Glutamatergic neuron (in vitro differentiated cells): ENCODE results near the gene DIABLO. TPM values are rescaled to one million over a fixed set of nuclear protein-coding genes. Genes with fewer than 3 reads are reported as not detected.
"Not testable (repeated sequence)": the region's sequence is repeated elsewhere in the genome, so short reads cannot be mapped to it uniquely, and the experiment has no call there.

Experiments used
- DNase-seq: peaks from one replicate; pipeline ENCODE4 v3.0.0; 2022
- H3K27ac Mint-ChIP-seq: one replicate; pipeline ENCODE4 v1.8.0; 2020; ENCODE audit warnings: mild to moderate bottlenecking, mixed read lengths, inconsistent platforms; ENCODE audit not compliant: unreplicated experiment
- H3K27me3 Mint-ChIP-seq: one replicate; pipeline ENCODE4 v1.8.0; 2020; ENCODE audit warnings: mild to moderate bottlenecking, moderate library complexity, mixed read lengths, inconsistent platforms; ENCODE audit not compliant: unreplicated experiment
- H3K36me3 Mint-ChIP-seq: one replicate; pipeline ENCODE4 v1.8.0; 2020; ENCODE audit warnings: mild to moderate bottlenecking, mixed read lengths, inconsistent platforms; ENCODE audit not compliant: unreplicated experiment
- H3K4me1 Mint-ChIP-seq: one replicate; pipeline ENCODE4 v1.8.0; 2020; ENCODE audit warnings: mild to moderate bottlenecking, low read depth, mixed read lengths, inconsistent platforms; ENCODE audit not compliant: unreplicated experiment
- H3K4me3 Mint-ChIP-seq: one replicate; pipeline ENCODE4 v1.8.0; 2020; ENCODE audit warnings: mild to moderate bottlenecking, mixed read lengths, inconsistent platforms; ENCODE audit not compliant: unreplicated experiment
- H3K9me3 Mint-ChIP-seq: one replicate; pipeline ENCODE4 v1.8.0; 2020; ENCODE audit warnings: mild to moderate bottlenecking, moderate library complexity, mixed read lengths, inconsistent platforms; ENCODE audit not compliant: unreplicated experiment
- CTCF ChIP-seq: fragments of 200-600 bp; sonication (generic); IDR thresholded peaks from one replicate; pipeline ENCODE4 v1.5.0; 2021; ENCODE audit not compliant: partially characterized antibody, unreplicated experiment
- total RNA-seq: library from RNA; stranded (reverse); fragmentation: NEBNext Ultra II Directional; extraction: Animal tissue kit (Norgen Biotek cat#: 25700); gene quantifications from one replicate; pipeline ENCODE4 v1.2.1, GENCODE V29; 2021; ENCODE audit not compliant: unreplicated experiment

The DIABLO gene
- total RNA-seq, 1 donor from 2014 or later: 68.7 TPM

- Mint-ChIP-seq H3K27me3 (peaks cover 16% of the 10 kb centered on the region), H3K9me3 (peaks cover 13% of the 10 kb centered on the region), H3K4me1 (peaks cover 4% of the 10 kb centered on the region), H3K36me3 (peaks cover 4% of the 10 kb centered on the region), H3K4me3 (peak overlapping the region; percentile 97), H3K27ac (peak overlapping the region; percentile 97)
- DNase-seq: no peak
- no peak for TF ChIP-seq CTCF
Measured at GRCh38 chr12:122265476-122265875, 39.6 kb upstream of the DIABLO start.

- not testable (repeated sequence) for H3K36me3 Mint-ChIP-seq, H3K9me3 Mint-ChIP-seq, DNase-seq, H3K27me3 Mint-ChIP-seq, H3K27ac Mint-ChIP-seq, H3K4me1 Mint-ChIP-seq, H3K4me3 Mint-ChIP-seq
Measured at GRCh38 chr12:122260735-122261134, 34.9 kb upstream of the DIABLO start.

GRCh38 chr12:122258939-122259338 is 33.1 kb upstream of the DIABLO start:
- H3K27ac Mint-ChIP-seq, H3K36me3 Mint-ChIP-seq, H3K27me3 Mint-ChIP-seq, H3K9me3 Mint-ChIP-seq, DNase-seq, H3K4me3 Mint-ChIP-seq, H3K4me1 Mint-ChIP-seq: not testable (repeated sequence)

- H3K4me1 Mint-ChIP-seq, DNase-seq, H3K4me3 Mint-ChIP-seq, H3K9me3 Mint-ChIP-seq, H3K27me3 Mint-ChIP-seq, H3K27ac Mint-ChIP-seq, H3K36me3 Mint-ChIP-seq: not testable (repeated sequence)
Measured at GRCh38 chr12:122258462-122258861, 32.6 kb upstream of the DIABLO start.

- no peak for TF ChIP-seq CTCF
Measured at GRCh38 chr12:122250536-122250935, 24.7 kb upstream of the DIABLO start.

GRCh38 chr12:122250047-122250446 is 24.2 kb upstream of the DIABLO start:
- no peaks in the 10 kb centered on the region for H3K27me3 Mint-ChIP-seq
- H3K4me3 Mint-ChIP-seq: no peak overlapping the region
- DNase-seq: no peak
- H3K9me3 Mint-ChIP-seq: no peaks in the 10 kb centered on the region
- H3K4me1 Mint-ChIP-seq: no peaks in the 10 kb centered on the region
- H3K36me3 Mint-ChIP-seq: peaks cover 4% of the 10 kb centered on the region
- no peak for TF ChIP-seq CTCF
- no peak overlapping the region for H3K27ac Mint-ChIP-seq

More at GRCh38 chr12:122250536-122250935, 24.7 kb upstream of the DIABLO start:
- DNase-seq: no peak
- H3K27me3 Mint-ChIP-seq: no peaks in the 10 kb centered on the region
- peaks cover 4% of the 10 kb centered on the region for H3K36me3 Mint-ChIP-seq
- H3K27ac Mint-ChIP-seq: peak overlapping the region; percentile 50
- H3K4me3 Mint-ChIP-seq: no peak overlapping the region
- H3K9me3 Mint-ChIP-seq: no peaks in the 10 kb centered on the region
- no peaks in the 10 kb centered on the region for H3K4me1 Mint-ChIP-seq

- Mint-ChIP-seq H3K27ac (no peak overlapping the region), H3K9me3 (peaks cover 1% of the 10 kb centered on the region), H3K4me3 (no peak overlapping the region), H3K4me1 (no peaks in the 10 kb centered on the region), H3K36me3 (peaks cover 4% of the 10 kb centered on the region), H3K27me3 (peaks cover 2% of the 10 kb centered on the region)
- DNase-seq: no peak
- TF ChIP-seq CTCF: no peak
Measured at GRCh38 chr12:122245553-122245952, 19.7 kb upstream of the DIABLO start.
